Gastrocnemius medialis (tissue), 4 donors: ENCODE measurements around the gene IL16. TPM values are rescaled to one million over a fixed set of nuclear protein-coding genes. Genes with fewer than 3 reads are reported as not detected.

ENCODE experiments used
- ATAC-seq, 2 donors: fragments of 150-250 bp; one replicate each; pipeline ENCODE4 v1.9.1; 2016
- DNase-seq, 2 donors: peaks; one replicate each; pipeline ENCODE4 v3.0.0-alpha.2; 2019
- H3K27ac ChIP-seq, 4 donors: fragments of 200-600 bp; sonication (generic); 1 replicate in 1 of 4; 2 replicates in 3 of 4; pipeline ENCODE4 v1.5.1; 2016 to 2018; ENCODE audit warnings: mild to moderate bottlenecking in 2 of 4, moderate library complexity in 1 of 4
- H3K27me3 ChIP-seq, 3 donors: fragments of 200-600 bp; sonication (generic) in 2 of 3; 1 replicate in 1 of 3; 2 replicates in 2 of 3; pipeline versions ENCODE4 v1.5.1 to v1.6.0; 2016 to 2019; ENCODE audit warnings: mild to moderate bottlenecking in 1 of 3, moderate library complexity in 1 of 3
- H3K36me3 ChIP-seq, 2 donors: fragments of 200-600 bp; sonication (generic) in 1 of 2; one replicate each; pipeline ENCODE4 v1.5.1; 2017 to 2018
- H3K4me1 ChIP-seq, 2 donors: fragments of 200-600 bp; sonication (generic) in 1 of 2; one replicate each; pipeline ENCODE4 v1.5.1; 2016 to 2017; ENCODE audit warnings: mild to moderate bottlenecking in 2 of 2
- H3K4me3 ChIP-seq, 4 donors: fragments of 200-600 bp; sonication (generic) in 3 of 4; 1 replicate in 1 of 4; 2 replicates in 3 of 4; pipeline ENCODE4 v1.5.1; 2016 to 2019; ENCODE audit warnings: mild to moderate bottlenecking in 2 of 4
- H3K9me3 ChIP-seq, 3 donors: fragments of 200-600 bp; sonication (generic) in 2 of 3; 1 replicate in 1 of 3; 2 replicates in 2 of 3; pipeline ENCODE4 v1.5.1; 2016 to 2019
- POLR2A ChIP-seq, 2 donors: fragments of 450-650 bp; IDR thresholded peaks; one replicate each; pipeline ENCODE4 v1.6.1; 2017; ENCODE audit warnings: antibody characterized with exemption in 2 of 2, mild to moderate bottlenecking in 2 of 2, moderate library complexity in 2 of 2
- in situ Hi-C, 4 donors: fragments of 200-750 bp; cut with MboI; loops; one replicate each; pipeline versions ENCODE4 v1.15.0 to v1.8.0; 2017; ENCODE audit warnings: low sequenced_read_pairs in 4 of 4
- intact Hi-C: fragments of 100-400 bp; cut with DNase I; formaldehyde crosslinking; loops from one replicate; pipeline ENCODE4 v1.15.1; 2023; ENCODE audit warnings: low total_unique reads
- total RNA-seq, 4 donors: library from RNA; depleted of rRNA; stranded (reverse); fragments of >200 nt; gene quantifications; one replicate each; pipeline versions ENCODE4 v1.1.0 to v1.2.3, GENCODE V29; 2016
- TF ChIP-seq, protein P1 (sequence below), 5 experiments: fragments of 450-650 bp in 3 of 5; fragments of 200-600 bp in 2 of 5; sonication (generic) in 2 of 5; IDR thresholded peaks in 4 of 5; conservative IDR thresholded peaks in 1 of 5; 1 replicate in 4 of 5; 2 replicates in 1 of 5; pipeline ENCODE4 v1.5.1; 2016 to 2019; ENCODE audit warnings: antibody characterized with exemption in 5 of 5, mild to moderate bottlenecking in 3 of 5, moderate library complexity in 3 of 5

Gene IL16
- total RNA-seq, 4 donors from 2014 or later, result 3.3 to 4.5 (median 4.3) TPM

- H3K4me3 ChIP-seq, result no peak overlapping the region
- intact Hi-C loops (no loop called here), in situ Hi-C loops (no loop called here)
- no peaks in the 10 kb centered on the region for H3K27me3 ChIP-seq
- DNase-seq (no peak), ATAC-seq (no peak)
- no peak overlapping the region for H3K27ac ChIP-seq
- peaks cover 0 to 3% of the 10 kb centered on the region in 2 donors for H3K4me1 ChIP-seq
- H3K36me3 ChIP-seq, result no peaks in the 10 kb centered on the region
- TF ChIP-seq, protein P1, sequence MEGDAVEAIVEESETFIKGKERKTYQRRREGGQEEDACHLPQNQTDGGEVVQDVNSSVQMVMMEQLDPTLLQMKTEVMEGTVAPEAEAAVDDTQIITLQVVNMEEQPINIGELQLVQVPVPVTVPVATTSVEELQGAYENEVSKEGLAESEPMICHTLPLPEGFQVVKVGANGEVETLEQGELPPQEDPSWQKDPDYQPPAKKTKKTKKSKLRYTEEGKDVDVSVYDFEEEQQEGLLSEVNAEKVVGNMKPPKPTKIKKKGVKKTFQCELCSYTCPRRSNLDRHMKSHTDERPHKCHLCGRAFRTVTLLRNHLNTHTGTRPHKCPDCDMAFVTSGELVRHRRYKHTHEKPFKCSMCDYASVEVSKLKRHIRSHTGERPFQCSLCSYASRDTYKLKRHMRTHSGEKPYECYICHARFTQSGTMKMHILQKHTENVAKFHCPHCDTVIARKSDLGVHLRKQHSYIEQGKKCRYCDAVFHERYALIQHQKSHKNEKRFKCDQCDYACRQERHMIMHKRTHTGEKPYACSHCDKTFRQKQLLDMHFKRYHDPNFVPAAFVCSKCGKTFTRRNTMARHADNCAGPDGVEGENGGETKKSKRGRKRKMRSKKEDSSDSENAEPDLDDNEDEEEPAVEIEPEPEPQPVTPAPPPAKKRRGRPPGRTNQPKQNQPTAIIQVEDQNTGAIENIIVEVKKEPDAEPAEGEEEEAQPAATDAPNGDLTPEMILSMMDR (IDR thresholded peaks at IDR 0.05 in 4 of 5, conservative IDR thresholded peaks at IDR 0.05 in 1 of 5), result no peak
- no peak for TF ChIP-seq POLR2A (IDR thresholded peaks at IDR 0.05)
- peaks cover 0 to 8% (median 0%) of the 10 kb centered on the region in 3 donors for H3K9me3 ChIP-seq
Observed at GRCh38 chr15:81242778-81243177, 46.1 kb downstream of the IL16 start.

DNA sequence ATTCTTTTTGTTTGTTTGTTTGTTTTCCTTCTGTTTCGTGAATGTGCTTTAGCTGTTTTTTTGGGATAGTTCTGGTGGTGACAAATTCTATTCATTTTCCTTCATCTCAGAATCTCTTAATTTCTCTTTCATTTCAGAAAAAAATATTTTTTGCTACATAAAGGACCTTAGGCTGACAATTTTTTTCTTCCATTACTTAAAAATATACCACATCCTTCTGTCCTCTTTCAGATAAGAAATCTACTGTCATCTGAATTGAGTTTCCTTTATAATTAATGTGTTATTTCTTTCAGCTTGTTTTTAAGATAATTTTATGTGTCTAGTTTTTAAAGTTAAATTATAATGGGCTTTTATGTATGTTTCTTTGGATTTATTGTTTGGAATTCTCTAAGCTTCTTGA is 47.6 kb downstream of the IL16 start:
- DNase-seq, result no peak
- intact Hi-C loops, result no loop called here

DNA sequence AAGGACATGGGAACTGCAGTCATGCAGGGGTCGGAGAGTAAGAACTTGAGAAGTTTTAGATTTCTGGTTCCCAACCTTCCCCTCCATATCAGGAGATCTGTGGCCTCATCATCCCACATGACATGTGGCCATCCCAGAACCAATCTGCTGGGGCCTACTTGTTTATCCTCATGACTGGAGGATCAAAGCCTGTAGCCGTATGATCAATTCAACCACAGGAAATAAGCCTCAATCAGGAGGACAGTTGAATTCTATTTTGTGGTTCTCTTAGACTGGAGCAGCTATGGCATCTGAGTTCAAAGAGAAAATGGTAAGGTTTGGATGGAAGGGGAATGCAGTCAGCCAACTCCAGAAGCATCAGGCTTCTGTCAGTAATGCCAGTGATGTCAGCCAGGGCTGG is 57.2 kb downstream of the IL16 start:
- ATAC-seq (no peak), DNase-seq (no peak)
- Histone ChIP-seq H3K27ac (no peak overlapping the region), H3K4me1 (no peaks in the 10 kb centered on the region), H3K27me3 (no peaks in the 10 kb centered on the region), H3K4me3 (no peak overlapping the region), H3K36me3 (no peaks in the 10 kb centered on the region), H3K9me3 (no peaks in the 10 kb centered on the region)
- no peak for TF ChIP-seq POLR2A (IDR thresholded peaks at IDR 0.05)
- TF ChIP-seq, protein P1 (IDR thresholded peaks at IDR 0.05 in 4 of 5, conservative IDR thresholded peaks at IDR 0.05 in 1 of 5), result no peak
- in situ Hi-C loops, result loop anchor here in 2 of 4 donors (25.0 kb wide), 2 partner anchors 267 to 792 kb away; partner anchors contain the start of gene MESD (in 1 of the 2)
- intact Hi-C loops, result no loop called here

More for the DNA sequence above, 47.6 kb downstream of the IL16 start:
- TF ChIP-seq, protein P1 (IDR thresholded peaks at IDR 0.05 in 4 of 5, conservative IDR thresholded peaks at IDR 0.05 in 1 of 5), result no peak
- TF ChIP-seq POLR2A (IDR thresholded peaks at IDR 0.05), result no peak
- Histone ChIP-seq H3K27me3 (no peaks in the 10 kb centered on the region), H3K9me3 (peaks cover 0 to 8% (median 0%) of the 10 kb centered on the region in 3 donors), H3K4me1 (no peaks in the 10 kb centered on the region), H3K4me3 (no peak overlapping the region), H3K27ac (no peak overlapping the region), H3K36me3 (no peaks in the 10 kb centered on the region)
- ATAC-seq, result no peak
- in situ Hi-C loops, result no loop called here

- no peaks in the 10 kb centered on the region for H3K4me1 ChIP-seq
- intact Hi-C loops (no loop called here), in situ Hi-C loops (loop anchor here in 2 of 4 donors (25.0 kb wide), 2 partner anchors 267 to 792 kb away; partner anchors contain the start of gene MESD (in 1 of the 2))
- no peak overlapping the region for H3K4me3 ChIP-seq
- no peaks in the 10 kb centered on the region for H3K27me3 ChIP-seq
- DNase-seq (no peak), ATAC-seq (no peak)
- TF ChIP-seq, protein P1 (IDR thresholded peaks at IDR 0.05 in 4 of 5, conservative IDR thresholded peaks at IDR 0.05 in 1 of 5), result no peak
- no peak for TF ChIP-seq POLR2A (IDR thresholded peaks at IDR 0.05)
- no peaks in the 10 kb centered on the region for H3K9me3 ChIP-seq
- H3K27ac ChIP-seq, result no peak overlapping the region
- no peaks in the 10 kb centered on the region for H3K36me3 ChIP-seq
Observed at GRCh38 chr15:81254277-81254915, 57.7 kb downstream of the IL16 start.
